NB4 (cell line): ENCODE results near the gene NMD3.
A peak's percentile ranks its signal among the peaks of the same experiment; 100 is the strongest.
"Not testable (repeated sequence)": the region's sequence is repeated elsewhere in the genome, so short reads cannot be mapped to it uniquely, and the experiment has no call there.

Experiments
- DNase-seq: peaks from one replicate; pipeline ENCODE4 v3.0.0; 2010; ENCODE audit warnings: low read depth
- H3K4me3 ChIP-seq: one replicate; pipeline ENCODE4 v1.5.1; 2011; ENCODE audit warnings: mild to moderate bottlenecking, low read depth, low read length, moderate library complexity
- MYC ChIP-seq: IDR thresholded peaks from 2 replicates; pipeline ENCODE4 v1.6.1; 2011; ENCODE audit warnings: low read depth, low read length
- POLR2A ChIP-seq: IDR thresholded peaks from 2 replicates; pipeline ENCODE4 v1.6.1; 2011; ENCODE audit warnings: mild to moderate bottlenecking; ENCODE audit not compliant: insufficient read length; ENCODE audit errors: extremely low read depth
- TF ChIP-seq, protein P1 (sequence below): IDR thresholded peaks from 2 replicates; pipeline ENCODE4 v1.6.1; 2011; ENCODE audit warnings: low read depth, low read length
- TF ChIP-seq, protein P2 (sequence below): IDR thresholded peaks from one replicate; pipeline ENCODE4 v1.5.1; 2012; ENCODE audit warnings: low read depth, low read length

Gene NMD3

DNA sequence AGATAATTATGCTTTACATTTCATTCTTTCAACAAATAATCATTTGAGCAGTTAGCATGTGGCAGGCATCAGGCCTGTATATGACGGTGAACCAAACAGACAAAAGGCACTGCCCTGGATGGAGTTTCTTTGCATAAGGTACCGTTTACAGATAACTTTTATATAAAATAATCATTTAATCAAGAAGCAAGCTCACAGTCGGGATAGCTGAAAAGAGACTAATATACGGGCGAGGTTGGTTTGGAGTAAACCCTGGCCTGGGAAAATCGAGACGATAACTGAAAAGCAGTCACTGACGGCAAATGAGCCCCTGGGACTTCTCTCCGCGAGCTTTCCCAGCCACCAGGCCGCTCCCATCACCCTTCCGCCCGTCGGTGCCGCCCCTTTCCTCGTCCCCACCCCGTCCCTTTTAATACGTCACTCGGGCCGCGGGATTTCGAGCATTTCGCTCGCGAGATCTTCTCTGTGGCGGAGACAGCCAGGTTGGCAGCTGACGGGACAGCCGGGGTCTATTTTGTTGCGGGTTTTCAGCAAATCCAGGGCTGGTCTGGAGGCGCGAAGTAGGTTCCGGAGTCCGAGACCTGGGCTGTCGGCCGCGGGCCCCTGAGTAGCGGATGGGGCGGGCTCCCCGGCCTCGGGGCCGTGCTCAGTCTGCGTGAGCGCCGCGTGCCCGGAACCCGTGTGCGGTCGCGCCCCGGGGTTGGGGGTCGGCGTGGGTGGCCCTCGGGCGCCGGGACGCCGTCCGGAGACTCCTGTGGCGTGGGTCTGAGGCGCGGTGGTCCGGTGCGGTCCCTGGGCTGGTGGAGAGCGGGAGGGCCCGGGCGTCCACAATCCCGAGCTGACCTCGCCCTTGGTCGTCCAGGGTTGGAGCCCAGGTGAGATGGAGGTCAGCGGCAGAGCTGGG, at the start of gene NMD3:
TSS of gene NMD3 (plus strand) at position 462 of the 904 bp plus-strand sequence. CDS start 703 bp downstream, outside the sequence.
- 0 out of 2 replicates have a peak, but pooled peaks have one; percentile 13 for TF ChIP-seq MYC
- TF ChIP-seq, protein P1, sequence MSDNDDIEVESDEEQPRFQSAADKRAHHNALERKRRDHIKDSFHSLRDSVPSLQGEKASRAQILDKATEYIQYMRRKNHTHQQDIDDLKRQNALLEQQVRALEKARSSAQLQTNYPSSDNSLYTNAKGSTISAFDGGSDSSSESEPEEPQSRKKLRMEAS = no peak; the same call in 1 of the 2 replicates
- peak; percentile 85 for TF ChIP-seq POLR2A
- TF ChIP-seq, protein P2, sequence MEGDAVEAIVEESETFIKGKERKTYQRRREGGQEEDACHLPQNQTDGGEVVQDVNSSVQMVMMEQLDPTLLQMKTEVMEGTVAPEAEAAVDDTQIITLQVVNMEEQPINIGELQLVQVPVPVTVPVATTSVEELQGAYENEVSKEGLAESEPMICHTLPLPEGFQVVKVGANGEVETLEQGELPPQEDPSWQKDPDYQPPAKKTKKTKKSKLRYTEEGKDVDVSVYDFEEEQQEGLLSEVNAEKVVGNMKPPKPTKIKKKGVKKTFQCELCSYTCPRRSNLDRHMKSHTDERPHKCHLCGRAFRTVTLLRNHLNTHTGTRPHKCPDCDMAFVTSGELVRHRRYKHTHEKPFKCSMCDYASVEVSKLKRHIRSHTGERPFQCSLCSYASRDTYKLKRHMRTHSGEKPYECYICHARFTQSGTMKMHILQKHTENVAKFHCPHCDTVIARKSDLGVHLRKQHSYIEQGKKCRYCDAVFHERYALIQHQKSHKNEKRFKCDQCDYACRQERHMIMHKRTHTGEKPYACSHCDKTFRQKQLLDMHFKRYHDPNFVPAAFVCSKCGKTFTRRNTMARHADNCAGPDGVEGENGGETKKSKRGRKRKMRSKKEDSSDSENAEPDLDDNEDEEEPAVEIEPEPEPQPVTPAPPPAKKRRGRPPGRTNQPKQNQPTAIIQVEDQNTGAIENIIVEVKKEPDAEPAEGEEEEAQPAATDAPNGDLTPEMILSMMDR = no peak
- peak within 1 kb of the TSS; percentile 93 for H3K4me3 ChIP-seq
- peak; percentile 93 for DNase-seq

DNA sequence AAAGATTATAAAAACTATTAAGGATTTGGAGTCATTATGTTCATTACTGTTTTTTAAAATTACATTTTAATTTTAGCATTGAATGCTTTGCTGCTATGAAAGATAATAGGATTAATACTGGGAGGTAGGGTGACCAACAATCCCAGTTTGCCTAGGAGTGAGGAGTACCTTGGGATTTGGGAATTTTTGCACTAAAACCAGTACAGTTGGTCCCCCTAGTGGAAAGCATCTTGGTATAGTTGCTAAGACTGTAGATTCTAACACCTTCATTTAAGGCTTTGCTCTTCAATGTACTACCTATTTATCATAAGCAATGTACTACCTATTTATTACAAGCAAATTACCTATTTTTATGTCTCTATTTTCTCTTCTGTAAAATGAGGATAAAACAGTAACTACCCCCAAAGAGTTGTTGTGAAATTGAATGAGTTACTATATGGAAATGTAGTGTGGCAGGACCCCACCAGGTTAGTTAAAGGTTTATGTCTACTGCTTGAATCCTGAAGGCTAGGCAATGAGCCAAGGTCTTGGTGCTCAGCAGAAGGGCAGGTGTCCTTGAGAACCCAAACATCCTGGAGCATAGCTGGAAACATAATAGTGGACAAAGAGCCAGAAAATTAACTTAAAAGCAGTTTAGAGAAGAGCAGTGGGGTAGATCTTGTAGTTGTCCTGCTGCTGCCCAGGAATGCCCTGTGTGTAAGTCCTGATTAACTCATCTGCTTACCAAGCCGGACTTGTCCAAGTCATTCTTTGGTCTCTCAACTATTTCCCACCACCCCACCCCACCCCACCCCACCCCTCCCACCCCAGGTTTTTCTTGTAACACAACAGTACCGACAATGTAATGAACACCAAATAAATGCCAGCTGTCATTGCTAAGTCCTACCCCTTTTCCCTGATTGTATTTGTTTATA, 49.2 kb upstream of the NMD3 start:
- no peak overlapping the region for H3K4me3 ChIP-seq
- no peak for DNase-seq
- TF ChIP-seq MYC (no peak), POLR2A (no peak)
- TF ChIP-seq, protein P1 = no peak
- TF ChIP-seq, protein P2 = no peak

DNA sequence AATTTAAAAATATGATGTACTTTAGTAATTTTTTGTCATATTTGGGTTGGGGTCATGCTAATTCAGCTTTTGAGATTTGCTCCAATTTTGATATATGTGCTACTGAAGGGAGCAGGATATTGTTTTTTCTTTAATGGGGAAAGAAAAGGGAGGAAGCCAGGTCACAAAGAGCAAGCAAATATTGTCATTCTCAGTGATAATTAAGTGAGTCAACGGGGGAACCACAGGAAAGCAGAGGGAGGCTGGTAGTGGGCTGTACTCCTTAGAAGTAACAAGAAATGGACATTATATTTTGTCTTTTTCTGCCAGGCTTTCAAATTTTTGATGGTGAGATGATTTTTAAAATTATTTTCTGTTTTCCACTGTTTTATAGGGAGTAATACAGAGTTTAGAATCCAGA, 45.6 kb upstream of the NMD3 start:
- TF ChIP-seq MYC = no peak
- no peak for TF ChIP-seq POLR2A
- TF ChIP-seq, protein P1 = no peak
- TF ChIP-seq, protein P2 = no peak
- DNase-seq = no peak
- H3K4me3 ChIP-seq = no peak overlapping the region

DNA sequence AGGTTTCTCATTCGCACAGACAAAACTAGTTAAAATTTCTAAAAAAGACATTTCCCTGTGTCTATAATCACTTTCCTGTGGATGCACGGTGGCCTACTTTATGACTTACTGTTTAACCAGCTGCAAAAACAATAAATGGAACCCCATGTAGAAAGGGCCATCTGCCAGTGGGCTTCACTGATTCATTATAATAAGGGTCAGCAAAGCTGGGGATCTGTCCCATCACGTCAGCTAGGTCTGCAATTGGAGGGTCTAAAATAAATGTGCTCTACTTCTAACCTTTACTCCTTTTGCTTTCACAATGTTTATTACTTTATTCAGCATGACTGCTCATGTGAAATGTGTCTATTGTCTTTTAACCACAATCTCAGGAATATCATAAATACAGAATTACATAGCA, 43.1 kb upstream of the NMD3 start:
- H3K4me3 ChIP-seq = no peak overlapping the region
- no peak for TF ChIP-seq POLR2A
- no peak for TF ChIP-seq MYC
- TF ChIP-seq, protein P2 = no peak
- TF ChIP-seq, protein P1 = no peak
- no peak for DNase-seq

DNA sequence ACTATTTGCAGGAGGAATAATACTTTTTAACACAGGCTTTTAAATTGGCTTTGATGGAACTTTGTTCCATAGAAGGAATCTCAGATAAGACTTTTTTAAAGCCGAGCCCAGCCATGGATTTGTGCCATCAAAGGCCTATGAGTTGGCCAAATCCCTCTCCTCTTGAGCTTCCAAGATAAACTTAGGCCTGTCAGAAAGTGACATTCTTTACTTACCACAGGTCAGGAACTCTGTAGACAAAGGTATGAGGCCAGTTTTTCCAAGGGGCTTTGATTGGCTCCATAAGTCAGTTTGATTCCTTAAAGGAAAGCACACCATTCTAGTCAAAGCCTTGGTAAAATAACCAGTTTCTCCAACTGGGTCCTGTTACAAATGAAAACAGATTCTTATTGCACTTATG, 39.7 kb upstream of the NMD3 start:
- DNase-seq, H3K4me3 ChIP-seq: not testable (repeated sequence)

DNA sequence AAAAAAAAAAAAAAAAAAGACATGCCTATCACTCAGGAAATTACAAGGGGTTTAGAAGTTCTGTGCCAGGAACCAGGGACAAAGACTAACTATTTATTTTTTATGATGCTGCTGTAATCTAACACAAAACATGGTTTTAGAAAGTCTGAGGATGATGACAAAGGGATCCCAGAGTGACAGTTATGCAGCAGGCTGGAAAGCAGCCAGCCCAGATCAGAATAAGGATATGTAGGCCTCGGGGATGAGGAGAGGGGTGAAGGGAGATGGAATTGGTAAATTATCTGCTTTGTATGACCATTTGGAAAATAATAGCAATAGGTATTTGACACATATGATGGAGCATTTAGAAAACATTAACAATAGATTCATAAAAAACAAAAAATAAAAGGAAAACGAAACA, 34.1 kb upstream of the NMD3 start:
- H3K4me3 ChIP-seq = no peak overlapping the region
- TF ChIP-seq, protein P2 = no peak
- TF ChIP-seq POLR2A = no peak
- TF ChIP-seq MYC = no peak
- TF ChIP-seq, protein P1 = no peak
- no peak for DNase-seq
